ENCODE results near the gene KLHL26.
A peak's percentile ranks its signal among the peaks of the same experiment; 100 is the strongest.
"Not testable (repeated sequence)": the region's sequence is repeated elsewhere in the genome, so short reads cannot be mapped to it uniquely, and the experiment has no call there.

KLHL26 gene, protein sequence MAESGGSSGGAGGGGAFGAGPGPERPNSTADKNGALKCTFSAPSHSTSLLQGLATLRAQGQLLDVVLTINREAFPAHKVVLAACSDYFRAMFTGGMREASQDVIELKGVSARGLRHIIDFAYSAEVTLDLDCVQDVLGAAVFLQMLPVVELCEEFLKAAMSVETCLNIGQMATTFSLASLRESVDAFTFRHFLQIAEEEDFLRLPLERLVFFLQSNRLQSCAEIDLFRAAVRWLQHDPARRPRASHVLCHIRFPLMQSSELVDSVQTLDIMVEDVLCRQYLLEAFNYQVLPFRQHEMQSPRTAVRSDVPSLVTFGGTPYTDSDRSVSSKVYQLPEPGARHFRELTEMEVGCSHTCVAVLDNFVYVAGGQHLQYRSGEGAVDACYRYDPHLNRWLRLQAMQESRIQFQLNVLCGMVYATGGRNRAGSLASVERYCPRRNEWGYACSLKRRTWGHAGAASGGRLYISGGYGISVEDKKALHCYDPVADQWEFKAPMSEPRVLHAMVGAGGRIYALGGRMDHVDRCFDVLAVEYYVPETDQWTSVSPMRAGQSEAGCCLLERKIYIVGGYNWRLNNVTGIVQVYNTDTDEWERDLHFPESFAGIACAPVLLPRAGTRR

DNA sequence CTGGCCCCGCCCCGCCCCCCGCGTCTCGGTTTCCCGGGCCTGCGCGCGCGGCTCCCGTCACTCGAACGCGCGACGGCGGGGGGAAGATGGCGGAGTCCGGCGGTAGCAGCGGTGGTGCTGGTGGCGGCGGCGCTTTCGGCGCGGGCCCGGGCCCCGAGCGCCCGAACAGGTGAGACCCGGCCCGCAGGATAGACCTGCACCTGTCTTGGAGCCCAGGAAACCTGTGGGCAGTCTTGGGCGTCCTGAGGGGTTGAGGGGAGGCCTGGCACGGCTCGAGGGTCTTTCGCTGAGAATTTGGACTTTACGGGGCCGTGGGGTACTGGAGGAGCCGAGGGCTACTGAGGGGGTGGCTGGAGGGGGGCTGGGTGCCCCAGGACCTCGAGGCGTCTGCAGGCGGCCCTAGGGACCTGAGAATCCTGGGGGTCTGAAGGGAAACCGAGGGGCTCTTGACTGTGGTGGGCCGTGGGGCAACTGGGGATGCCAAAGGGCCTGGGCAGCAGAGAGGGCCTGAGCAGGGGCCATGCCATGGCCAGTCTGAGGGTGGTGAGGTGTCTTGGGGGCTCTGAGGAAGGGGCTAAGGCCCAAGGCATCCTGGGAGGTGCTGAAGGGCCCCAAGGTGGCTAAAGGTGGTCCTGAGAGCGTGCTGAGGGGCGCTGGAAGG is at the start of gene KLHL26:
KLHL26 (plus strand) TSS at position 60 of the 661 bp plus-strand sequence; CDS start at position 87, 27 bp downstream.
- no peak for DNase-seq

DNA sequence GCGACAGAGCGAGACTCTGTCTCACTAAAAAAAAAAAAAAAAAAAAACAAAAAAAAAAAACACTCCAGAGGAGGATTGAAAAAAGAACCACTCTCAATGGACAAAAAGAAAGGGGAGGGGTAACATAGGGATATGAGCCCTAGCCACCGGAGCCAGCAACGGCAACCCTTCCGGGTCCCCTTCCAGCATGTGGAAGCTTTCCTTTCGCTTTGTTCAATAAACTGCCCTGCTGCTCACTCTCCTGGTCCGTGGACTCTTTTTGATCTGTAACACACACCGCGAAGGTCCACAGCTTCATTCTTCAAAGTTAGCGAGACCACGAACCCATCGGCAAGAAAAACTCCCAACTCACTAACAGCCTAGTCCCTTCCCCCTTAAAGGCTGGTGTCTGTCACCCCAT is 49.3 kb upstream of the KLHL26 start:
- DNase-seq: no peak

DNA sequence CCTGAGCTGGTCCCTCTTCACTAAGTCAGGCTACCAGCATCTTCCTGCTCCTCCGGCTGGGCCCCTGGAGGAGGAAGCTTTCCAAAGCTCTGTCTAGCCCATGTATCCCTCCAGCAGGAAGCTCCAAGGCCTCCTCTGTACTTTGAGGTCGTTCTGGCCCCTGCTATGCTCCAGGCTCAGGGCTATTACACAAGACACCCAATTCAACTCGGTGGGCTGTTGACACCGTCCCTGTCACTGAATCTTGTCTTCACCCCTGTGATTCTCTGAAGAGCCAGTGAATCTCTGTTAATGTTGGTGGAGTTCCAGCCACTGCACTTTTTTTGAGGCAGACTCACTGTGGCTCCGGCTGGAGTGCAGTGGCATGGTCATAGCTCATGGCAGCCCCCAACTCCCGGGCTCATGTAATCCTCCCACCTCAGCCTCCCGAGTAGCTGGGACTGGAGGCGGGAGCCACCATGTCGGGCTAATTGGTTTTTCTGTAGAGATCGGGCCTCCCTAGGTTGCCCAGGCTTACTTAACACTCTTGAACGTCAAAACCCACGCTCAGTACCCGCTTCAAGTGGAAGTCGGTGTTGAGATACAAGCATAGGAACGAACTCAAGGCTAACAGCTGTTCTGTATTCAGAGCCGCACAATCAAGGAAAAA is 48.7 kb upstream of the KLHL26 start:
- DNase-seq: no peak

DNA sequence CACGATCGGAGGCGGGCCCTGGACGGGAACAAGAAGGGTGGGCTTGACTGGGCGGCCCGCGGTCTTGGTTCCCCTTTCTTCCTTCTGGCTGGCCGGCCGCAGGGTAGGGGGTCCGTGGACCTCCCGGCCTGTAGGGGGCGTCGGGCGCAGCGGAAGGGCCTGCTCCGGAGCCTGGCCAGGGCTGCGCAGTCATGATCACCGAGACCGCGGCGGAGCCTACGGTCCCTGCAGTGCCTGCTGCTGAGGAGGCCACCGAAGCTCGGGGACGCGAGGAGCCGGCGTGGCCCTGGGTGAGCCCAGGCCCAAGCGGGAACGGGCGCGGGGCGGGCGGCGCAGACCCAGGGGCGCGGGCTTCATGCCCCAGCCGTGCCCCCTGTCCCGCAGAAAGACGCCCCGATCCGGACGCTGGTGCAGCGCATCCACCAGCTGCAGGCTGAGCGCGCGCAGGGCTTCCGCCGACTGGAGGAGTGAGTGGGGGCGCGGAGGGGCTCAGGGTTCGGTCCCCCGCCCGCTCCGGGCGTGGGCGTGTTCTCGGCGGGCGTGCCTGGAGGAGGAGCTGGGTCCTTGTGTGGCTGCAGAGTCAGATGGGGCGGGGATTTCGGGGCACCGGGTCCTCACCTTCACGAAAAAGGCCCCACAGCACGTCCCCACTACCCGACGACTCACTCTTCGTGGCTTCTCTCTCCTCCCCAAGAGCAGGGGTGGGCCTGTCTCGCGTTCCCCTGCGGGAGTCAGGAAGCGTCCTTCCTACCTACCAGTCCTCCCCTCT is 48.0 kb upstream of the KLHL26 start, which contains the start of gene REX1BD:
REX1BD (plus strand) TSS at position 188 of the 769 bp plus-strand sequence; CDS start at position 192, 4 bp downstream.
- peak; percentile 40 for DNase-seq

DNA sequence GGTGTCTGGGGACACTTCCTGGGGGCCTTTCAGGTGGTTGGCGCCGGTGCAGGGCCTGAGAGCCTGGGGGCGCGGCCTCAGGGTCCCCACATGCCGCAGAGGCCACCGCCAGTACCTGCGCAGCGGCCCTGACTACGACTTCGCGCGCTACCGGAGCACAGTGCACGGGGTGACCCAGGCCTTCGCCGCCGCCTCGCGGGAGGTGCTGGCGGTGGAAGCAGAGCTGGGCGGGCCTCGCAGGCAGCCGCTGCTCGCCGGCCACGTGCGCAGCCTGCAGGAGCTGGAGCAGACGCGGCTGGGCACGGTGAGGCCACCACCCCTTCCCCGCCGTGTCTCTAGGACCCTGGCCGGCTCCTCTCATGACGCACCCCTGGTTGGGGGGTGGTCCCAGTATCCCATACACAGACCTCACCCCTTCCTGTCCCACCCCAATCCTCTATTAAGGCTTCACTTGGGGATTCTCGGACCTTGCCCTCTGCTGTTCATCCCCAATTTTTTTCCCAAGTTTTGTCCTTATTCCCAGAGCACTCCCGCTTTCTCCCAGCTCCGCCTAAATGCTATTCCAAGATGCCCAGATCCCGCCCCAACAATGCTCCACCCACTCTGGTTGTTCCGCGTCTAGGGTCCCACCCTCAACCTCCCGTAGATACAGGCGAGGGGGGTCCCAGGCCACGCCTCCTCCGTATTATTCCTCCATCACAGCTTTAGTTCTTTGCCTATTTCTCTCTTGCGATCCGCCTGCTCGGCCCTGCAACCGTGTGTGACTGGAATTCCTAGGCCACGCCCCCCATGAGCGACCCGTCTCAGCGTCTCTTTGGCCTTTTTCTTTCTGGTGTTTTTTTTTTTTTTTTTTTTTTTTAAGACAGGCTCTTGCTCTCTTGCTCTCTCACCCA is 47.2 kb upstream of the KLHL26 start:
- DNase-seq: peak; percentile 50

DNA sequence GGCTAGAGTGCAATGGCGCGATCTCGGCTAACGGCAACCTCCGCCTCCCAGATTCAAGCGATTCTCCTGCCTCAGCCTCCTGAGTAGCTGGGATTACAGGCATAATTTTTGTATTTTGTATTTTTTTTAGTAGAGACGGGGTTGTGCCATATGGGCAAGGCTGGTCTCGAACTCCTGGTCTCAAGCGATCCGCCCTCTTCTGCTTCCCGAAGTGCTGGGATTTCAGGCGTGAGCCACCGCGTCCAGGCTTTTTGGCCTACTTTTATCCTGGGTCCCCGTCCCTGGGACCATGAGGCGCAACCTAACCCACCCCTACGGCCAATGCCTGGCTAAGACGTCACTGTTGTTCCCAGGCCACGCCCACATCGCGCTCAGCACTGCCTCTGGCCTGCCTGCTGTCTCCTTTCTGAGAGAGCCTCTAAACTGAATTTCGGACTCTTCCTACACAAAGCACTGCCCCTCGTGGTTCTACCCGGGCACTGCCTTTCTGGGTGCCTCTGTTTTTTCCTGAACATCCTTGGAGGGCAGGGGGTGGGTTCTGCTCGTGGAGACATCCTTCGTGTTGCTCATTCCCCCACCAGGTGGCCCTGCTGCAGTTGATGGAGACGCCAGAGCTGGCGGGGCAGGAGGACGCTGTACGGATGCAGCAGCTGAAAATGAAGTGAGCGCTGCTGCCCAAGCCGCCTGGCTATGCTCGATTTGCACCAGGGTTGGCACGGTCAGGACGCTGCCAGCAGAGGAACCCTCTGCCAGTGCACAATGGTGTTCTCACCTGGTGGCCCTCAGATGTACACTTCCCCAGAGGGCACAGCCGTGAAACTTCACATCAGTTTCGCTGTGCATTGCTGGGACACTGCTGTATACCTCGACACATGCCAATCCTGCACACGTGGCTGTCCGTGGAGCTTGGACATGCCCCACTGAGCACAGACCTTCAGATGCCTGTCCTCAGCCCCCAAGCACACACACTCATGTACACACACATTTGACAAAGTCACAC is 46.3 kb upstream of the KLHL26 start:
- DNase-seq: no peak

DNA sequence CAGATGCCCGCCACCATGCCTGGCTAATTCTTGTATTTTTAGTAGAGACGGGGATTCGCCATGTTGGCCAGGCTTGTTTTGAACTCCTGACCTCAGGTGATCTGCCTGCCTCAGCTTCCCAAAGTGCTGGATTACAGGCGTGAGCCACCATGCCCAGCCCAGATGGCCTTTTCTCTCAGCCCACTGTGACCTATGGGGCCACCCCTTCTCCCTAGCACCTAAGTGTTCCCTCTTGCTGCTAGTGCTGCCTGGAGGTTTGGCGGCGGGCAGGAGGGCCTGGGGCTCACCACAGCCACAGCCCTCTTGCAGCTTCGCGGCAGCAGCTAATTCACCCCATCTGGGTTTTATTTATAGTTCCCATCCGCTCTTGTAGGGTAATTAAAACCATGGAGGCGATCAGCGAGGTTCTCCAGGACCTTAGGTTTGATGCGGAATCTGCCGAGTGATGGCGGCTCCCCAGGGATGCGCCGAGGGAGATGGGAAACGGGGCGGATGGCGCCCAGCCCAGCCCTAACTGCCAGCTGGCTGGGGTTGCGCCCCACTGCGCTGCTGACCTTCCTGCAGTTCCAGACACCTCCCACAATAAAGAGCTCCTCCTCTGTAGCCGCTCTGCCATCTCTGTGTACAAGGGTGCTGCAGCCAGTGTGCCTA is 45.0 kb upstream of the KLHL26 start:
- DNase-seq: no peak

DNA sequence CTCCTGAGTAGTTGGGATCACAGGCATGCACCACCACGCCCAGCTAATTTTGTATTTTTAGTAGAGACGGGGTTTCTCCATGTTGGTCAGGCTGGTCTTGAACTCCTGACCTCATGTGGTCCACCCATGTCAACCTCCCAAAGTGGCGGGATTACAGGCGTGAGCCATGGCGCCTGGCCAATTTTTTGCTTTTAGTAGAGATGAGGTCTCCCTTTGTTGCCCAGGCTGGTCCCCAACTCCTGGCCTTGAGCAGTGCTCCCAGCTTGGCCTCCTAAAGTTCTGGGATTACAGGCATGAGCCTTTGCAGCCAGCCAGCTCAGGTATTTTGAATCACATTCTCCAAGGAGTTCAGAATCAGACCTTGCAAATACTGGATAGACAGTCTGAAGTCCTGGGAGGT is 44.1 kb upstream of the KLHL26 start:
- not testable (repeated sequence) for DNase-seq

DNA sequence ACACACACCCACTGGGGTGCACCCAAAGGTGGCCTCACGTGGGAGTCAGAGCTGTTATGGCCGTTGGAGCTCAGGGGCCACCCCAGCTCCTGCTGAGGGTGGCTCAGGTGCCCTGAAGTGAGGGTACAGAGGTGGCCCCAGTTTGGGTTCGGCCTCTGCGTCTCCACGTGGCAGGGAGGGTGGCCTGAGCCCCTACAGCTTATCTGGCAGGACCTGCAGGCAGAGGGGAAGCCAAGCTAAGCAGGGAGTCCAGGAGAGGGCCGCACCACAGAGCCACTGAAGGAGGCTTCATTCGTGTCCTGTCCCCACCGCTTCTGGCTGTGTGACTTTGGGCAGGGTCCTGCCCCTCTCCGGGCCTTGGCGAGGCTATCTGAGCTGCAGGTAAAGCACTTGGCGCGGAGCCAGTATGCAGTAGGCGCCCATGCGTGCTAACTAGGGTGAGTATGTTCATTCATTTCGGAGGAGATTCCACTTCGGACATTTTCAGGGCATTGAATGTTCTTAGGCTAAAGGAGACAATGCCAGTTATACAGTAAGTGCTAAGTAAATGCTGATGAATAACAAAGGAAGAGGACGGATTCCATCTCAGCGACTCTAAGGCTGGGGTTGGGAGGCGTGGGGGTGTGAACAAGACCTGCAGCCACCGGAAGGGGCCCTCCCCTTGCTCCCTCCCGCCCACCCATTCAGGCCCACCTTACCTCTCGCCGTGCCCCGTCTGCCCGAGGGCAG is 43.3 kb upstream of the KLHL26 start:
- no peak for DNase-seq

DNA sequence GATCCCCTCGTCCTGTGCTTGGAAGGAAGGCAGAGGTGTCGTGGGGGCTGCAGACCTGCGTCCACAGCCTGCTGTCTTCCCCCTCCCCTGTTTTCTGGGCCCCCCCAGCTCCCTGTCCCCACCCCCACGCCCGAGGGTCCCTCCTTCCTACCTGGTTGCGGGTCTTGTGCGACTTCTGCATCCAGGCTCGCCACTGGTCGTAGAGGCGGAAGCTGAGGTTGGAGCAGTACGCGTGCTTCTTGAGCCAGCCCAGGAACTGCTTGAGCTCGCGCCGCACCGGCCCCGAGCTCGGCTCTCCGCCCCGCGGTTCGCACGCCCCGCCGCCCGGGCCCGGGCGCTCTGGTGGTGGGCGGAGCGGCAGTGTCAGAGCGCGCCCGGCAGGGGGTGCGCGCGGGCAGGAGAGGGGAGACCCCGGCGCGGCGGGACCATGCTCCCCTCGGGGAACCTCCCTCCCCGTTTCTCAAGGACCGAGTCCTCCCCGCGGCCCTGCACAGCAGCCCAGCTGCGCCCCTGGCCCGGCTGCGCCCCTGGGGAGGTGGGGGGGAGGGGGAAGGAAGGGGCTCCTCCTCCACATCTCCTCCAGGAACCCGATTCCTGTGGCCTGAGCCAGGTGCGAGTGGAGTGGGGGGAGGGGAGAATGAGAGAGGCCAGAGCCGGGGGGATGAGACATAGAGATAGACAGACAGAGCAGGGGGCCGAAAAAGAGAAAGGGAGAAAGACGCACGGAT is 42.6 kb upstream of the KLHL26 start:
- no peak for DNase-seq

DNA sequence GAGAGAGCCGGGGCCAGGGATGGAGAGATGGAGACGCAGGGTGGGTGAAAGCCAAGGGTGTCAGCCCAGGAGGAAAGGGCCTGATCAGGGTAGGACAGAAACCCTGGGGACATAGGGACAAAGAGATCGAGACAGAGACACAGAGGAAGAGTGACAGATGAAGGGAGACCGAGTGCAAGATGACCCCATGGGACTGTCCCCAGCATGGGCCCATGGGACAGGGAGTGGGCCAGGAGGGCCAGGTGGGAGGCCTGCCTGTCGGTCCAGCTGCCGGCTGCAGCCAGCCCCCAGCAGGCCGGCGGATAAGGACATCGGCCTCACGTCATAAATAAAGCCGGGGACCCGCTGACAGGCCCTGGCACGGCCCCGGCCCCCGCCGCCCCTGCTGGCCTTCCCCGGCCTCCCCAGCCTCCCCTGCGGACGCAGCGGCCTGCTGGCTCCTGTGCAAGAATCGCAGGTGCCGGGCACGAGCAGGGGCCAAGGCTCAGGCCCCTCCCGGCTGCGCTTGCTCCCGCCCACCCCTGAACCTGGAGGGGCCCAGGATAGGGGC is 41.9 kb upstream of the KLHL26 start:
- DNase-seq: no peak

DNA sequence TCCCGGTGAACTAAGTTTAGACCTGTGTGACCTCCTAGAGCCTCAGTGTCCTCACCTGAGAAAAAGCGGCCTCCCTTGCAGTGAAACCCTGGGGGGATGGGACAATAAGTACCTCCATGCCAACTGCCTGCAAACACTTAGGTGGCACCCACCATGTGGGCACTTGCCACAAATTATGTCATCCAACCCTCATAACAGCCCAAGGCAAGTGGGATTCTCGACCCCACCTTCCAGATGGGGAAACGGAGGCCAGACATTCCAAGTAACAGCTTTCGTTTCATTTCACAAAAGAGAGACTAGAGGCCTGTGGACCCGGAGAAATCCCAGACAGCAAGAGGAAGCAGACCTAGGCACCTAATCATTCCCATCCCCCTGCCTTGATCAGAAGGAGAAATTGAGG is 41.4 kb upstream of the KLHL26 start:
- DNase-seq: no peak

DNA sequence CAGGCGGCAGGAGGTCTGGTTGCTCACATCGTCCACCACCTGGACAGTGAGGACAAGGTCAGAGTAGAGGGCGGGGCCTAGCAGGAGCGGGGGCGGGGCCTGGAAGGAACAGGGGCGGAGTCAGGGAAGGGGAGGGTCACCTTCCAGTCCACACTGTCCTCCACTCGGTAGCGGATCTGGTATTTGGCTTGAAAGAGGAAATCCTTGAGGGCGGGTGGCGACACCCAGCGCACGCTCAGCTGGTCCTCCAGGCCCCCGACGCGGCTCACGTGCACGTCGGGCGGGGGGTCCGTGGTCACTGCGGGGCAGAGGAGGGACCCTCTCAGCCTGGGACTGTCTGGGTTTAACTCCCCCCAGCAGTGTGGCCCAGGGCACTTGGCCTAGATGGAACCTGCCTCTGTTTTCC is 40.1 kb upstream of the KLHL26 start:
- no peak for DNase-seq

DNA sequence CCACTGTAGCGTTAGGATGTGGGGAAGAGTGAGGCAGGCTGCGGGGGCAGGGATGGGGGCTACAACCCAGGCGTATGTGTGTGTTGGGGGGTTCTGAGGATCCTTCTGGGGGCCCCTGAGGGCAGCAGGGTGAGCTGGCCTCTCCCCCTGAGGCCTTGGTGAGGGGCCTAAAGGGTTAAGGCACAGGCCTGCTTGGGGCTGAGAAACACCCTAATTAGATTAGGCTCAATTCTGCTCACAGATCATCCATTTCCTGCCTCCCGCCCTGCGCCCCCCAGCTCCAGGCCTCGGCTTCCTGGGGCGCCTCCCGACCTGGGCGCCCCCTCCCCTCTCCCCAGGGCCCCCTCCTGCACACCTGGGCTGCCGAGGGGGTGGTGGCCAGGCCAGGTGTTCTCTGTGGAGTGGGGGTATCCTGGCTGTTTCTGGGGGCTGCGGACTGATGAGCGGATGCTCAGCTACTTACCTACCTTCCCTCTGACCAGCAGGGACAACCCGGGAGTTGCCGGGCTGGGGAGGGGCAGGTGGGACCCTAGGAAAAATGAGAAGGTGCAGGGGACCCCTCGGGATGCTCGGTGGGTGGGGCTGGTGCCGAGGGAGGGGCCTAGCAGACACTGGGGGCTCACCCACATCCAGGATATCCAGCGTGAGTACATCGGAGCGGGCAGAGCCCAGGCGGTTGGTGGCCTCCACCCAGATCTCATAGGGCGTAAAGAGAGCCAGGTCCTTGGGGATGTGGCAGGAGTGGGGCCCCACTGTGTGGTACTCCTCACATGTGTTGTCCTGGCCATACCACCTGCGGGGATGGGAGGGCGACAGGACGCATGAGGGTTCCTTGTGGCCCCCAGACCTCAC is 38.8 kb upstream of the KLHL26 start:
- no peak for DNase-seq

DNA sequence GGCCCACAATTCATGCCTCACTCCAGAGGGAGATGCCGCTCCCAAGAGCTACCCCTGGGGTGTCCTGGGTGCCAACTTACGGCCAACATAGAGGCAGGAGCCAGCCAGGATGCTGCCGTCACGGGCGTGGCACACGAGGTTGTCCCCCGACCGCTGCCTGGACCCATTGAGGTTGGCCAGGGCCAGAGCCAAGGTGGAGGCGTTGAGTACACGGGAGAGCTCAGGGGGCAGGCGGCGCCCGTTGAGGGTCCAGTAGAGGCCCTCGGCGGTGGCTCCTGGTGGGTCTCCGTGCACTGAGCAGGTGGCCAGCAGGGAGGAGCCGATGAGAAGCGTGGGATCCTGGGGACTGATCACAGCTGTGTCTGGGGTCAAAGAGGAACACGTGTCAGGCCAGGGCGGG is 37.3 kb upstream of the KLHL26 start:
- DNase-seq: no peak

DNA sequence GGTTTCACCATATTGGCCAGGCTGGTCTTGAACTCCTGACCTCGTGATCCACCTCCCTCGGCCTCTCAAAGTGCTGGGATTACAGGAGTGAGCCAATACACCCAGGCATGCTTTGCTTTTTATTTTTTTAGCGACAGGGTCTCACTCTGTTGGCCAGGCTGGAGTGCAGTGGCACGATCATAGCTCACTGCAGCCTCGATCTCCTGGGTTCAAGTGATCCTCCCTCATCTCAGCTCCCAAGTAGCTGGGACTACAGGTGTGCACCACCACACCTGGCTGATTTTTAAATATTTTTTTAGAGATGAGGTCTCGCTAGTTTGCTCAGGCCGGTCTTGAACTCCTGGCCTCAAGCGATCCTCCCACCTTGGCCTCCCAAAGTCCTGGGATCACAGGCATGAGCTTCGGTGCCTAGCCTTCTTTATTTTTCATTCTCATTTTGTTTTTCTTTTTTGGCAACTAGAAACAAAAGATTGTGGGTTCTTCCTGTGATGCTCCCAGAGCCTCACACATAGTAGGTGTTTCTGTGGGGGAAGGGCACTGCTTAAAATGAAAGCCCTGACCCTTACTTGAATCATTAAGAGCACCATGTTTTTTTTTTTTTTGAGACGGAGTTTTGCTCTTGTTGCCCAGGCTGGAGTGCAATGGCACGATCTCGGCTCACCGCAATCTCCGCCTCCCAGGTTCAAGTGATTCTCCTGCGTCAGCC is 36.0 kb upstream of the KLHL26 start:
- DNase-seq: not testable (repeated sequence)

Measured in NCI-H2107 (cell line).